Hypothalamus (tissue), 51 donors: ENCODE data around the gene FXYD4.

Experiments
- DNase-seq, 51 donors: peaks; one replicate each; lab custom pipeline; 2025; lab: John Stamatoyannopoulos, UW

FXYD4 gene

GRCh38 chr10:43343126-43343525, 28.3 kb upstream of the FXYD4 start:
- no peak for DNase-seq

DNA sequence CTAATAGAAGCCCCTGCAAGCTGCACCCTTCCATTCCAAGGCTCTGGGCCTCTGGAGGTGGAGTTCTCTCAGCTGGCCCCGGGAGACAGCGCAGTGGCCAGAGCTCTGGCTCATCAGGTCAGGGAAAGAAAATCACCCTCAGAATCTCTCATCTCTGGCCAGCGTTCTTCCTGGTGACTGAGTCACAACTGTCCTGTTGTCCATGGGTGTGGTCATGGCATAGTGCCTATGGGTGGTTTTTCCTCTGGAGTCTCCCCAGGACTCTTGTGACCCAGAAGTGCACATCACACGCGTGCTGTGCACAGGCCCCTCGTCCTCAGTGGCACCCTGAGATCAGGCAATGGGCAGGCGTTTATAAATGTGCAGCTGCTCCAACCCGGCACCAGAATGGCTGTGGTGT, 27.4 kb upstream of the FXYD4 start:
- no peak for DNase-seq

DNA sequence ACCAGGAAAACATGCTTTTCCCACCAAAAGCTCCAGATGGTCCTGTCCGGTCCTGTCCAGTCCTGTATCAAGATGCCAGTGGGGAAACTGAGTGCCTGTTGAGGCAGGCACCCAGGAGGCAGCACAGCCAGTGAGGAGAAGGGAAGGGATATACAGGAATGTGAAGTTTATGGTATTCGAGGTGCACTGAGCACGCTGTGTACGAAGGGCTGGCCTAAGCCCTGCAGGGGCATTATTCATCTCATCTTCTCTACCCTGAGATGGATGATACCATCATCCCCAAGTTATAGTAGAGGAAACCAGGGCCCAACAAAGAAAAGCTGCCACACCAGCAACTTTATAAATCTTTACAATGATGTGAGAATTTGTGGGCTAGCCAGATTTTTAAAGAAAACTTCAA, 23.4 kb upstream of the FXYD4 start:
- DNase-seq: no peak

GRCh38 chr10:43348511-43349312, 22.7 kb upstream of the FXYD4 start:
- peak; percentile 16 to 96 (median 83) for DNase-seq

DNA sequence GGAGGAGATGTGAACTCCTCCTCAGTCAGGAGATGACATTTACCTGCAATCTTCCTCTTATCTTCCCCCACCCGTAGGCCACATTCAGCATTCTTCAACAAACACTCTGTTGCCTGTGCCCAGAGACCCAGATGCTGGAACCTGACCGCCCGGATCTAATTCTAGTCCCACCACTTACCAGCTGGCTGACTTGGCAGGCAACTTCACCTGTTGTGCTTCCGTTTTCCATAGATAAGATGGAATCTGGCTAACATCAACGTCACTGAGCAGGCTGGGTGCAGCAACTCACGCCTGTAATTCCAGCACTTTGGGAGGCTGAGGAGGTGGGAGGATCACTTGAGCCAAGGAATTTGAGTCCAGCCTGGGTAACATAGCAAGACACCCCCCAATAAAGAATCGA, 21.3 kb upstream of the FXYD4 start:
- no peak for DNase-seq

- DNase-seq: peak in 7 of 51 donors; percentile 11 to 52 (median 26)
Measured at GRCh38 chr10:43350686-43351085, 20.8 kb upstream of the FXYD4 start.

DNA sequence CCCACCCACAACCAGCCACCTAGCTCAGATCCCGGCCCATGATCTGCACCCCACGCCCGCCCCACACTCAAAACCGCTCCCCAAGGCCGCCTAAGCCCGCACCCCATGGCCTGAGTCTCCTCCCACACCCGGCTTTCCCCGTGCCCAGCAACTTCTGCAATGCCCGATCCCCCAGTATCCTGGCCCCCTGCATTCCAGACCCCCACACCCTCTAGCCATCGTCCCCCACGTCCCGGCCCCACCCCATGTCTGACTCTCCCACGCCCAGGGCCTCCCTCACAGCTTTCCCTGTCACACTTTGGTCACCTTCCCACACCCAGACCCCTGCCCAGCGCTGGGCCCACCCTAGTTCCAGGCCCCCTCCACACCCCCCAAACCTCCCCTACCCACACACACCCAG, 20.1 kb upstream of the FXYD4 start:
- no peak for DNase-seq

GRCh38 chr10:43352951-43353350, 18.5 kb upstream of the FXYD4 start:
- DNase-seq: no peak

DNA sequence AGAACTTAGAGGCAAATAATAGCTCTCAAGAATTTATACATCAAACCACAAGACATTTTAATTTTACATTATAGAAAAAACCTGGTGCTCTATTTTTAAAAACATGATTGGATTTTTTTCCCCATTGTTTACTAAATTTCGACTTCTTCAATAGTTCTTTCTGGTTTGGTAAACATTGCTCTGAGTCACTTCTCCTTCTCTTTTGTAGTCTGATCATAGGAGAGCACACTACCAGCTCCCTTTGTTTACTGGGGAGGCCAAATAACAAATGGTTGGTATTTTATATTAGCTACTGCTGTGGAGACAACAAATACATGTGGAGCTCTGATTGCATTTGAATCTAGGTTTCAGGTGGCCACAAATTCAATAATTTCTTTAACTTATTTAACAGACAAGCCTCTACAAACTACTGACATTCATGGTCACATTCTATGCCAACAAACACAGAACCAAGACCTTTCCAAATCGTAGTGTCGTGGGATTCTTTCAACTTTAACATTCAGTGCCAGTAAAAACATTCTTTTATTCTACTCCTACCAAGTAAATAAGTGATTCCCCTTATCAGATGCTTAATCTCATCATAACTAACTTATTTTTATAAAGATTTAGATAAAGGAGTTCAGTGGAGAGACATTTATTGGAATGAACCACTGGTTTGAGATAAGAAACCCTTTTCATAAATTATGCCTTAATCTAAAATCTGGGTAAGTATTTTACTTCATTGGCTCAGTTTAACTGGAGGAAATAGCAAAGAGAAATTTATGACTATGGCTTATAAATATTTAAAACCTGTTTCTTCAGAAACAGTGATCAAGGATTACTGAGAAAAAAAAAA, 17.7 kb upstream of the FXYD4 start:
- DNase-seq: no peak

GRCh38 chr10:43354330-43354635, 17.2 kb upstream of the FXYD4 start:
- no peak for DNase-seq

DNA sequence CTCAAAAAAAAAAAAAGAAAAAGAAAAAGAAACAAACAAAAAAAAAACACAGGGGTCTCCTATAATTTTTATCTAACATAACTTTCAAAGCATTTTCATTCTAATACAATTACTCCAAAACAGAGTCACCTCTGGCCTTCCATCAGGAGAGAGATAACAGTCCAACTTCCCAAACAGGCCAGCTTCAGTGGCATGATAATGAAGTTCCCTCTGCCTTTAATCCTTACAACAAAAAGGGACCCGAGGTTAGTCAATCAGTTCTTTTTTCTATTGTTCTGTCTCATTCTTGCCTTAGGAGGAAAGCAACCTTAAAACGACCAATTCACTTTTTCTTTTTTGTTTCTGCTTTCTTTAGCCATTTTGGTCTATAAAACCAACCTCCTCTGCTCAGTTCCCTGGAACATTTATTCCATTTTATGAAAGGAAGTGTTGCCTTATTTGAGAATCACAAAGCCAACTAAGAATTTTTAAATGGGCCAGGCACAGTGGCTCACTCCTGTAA, 16.5 kb upstream of the FXYD4 start:
- DNase-seq: no peak

DNA sequence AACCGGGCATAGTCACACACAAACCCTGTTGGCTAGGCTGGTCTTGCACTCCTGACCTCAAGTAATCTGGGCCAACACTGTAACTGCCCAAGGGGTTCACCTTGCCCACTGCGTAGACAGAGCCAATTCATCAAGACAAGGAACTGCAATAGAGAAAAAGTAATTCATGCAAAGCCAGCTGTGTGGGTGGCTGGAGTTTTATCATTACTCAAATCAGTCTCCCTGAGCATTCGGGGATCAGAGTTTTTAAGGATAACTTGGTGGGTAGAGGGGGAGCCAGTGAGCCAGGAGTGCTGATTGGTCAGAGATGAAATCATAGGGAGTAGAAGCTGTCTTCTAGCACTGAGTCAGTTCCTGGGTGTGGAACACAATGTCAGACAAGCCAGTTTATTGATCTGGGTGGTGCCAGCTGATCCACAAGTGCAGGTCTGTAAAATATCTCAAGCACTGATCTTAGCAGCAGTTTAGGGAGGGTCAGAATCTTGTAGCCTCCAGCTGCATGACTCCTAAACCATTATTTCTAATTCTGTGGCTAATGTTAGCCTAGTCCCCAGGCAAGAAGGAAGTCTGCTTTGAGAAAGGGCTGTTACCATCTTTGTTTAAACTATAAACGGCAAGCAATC, 15.6 kb upstream of the FXYD4 start:
- peak in 3 of 51 donors; percentile 13 to 44 (median 37) for DNase-seq

DNA sequence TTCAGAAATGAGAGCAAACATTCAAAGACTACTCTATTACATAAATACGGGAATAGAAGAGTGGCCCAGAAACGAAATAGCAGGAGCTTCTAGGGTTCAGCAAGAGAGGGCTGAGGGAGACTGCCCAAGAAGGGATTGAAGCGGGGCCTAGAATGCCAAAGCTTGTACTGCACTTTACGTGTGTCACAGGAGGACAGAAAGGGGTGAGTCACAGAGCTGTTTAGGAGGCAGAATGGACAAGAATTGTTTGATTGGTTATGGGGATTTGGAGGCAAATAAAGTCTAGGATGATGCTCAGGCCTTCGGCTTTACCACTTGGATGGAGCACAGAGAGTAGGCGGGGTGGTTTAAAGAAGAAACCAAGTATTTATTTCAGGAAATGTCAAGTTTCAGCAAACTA, 11.3 kb upstream of the FXYD4 start:
- DNase-seq: no peak

DNA sequence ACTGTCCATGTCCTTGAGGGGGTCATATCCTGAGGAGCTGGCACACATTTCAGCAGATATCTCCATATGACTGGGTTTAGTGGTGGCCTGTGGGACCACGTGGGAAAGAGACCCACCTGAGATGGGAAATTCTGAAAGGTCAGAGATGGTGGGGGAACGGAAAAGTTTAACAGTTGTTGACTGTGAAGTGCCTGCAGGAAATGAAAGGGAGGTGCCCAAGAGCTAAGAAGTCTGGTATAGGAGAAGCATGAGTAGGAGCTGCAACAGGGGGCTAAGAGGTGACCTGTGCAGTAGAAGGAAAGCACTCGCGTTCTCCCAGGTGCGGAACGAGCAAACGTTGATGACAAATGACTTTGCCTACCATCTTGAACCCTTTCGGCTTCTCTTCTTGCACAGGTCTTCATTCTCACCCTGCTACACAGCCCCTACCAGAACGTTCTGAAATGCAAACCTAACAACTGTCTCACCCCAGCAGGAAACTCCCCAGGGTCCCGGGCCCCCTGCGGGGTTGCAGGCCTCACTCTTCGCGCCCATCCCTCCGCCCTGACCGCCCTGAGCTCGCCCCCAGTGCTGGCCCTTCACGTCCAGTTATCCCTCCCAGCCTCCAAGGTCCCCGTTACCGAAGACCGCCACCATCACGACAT, 9.8 kb upstream of the FXYD4 start:
- no peak for DNase-seq

DNA sequence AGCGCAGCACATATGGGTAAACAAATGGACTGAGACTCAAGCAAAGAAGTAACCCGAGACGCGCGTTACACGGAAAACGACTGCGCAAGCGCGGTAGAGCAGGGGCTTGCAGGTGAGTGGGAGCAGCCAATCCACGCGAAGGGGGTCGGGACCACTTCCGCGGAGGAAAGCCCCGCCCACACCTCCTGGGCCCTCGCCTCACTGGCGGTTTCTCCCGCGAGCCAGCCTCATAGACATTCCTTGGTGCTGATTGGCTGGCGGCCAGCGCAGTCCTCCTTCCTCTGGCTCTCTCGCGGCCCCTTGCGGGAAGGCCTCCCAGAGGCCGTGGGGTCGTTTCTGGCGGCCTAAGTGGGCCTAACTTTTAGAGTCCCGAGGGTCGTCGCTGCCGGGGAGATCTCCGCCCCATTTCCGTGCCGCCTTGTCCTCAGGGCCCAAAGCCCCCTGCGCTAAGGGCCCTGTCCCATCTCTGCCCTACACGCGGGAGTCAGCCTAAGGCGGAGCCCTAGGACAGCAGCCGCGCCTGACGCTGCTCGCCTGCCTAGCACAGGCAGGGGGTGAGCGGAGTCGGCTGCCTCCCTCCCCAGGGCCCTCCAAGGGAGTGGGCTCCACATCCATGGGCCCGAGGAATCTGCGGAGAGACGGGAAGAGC, 9.1 kb upstream of the FXYD4 start:
- DNase-seq: peak; percentile 22 to 96 (median 87)

DNA sequence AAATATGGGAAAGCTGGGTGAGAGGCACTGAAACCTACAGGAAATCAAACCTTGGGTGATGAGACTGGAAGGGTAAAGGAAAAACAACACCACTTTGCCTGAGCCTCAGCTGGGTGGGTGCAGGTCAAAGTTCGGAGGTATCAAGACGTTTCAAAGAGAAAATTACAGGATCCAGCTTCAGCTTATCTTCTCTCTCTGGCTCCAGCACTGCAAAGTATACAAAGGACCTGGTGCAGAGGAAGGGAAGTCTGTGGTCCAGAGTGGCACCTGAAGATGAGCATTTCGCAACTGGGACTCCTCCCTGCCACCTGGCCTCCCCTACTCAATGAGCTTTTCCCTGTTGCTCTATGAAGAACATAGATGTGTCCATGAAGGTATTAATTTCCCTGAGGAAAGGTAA, 6.4 kb upstream of the FXYD4 start:
- no peak for DNase-seq

DNA sequence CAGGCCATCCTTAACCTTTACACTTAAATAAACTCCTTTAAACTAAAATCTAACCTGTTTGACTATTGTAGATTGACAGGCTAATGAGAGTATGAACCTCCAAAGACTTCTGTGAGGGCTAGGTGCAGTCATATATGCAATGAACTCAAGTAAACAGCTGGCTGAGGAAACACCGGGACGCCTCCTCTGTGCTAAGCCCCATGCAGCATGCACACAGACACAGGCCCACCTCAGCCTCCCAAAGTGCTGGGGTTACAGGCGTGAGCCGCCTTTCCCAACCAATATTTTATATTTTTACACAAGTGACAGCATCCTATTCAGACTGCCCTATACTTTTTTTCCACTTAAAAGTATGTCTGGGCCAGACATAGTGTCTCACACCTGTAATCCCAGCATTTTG, 1.5 kb upstream of the FXYD4 start:
- DNase-seq: no peak

DNA sequence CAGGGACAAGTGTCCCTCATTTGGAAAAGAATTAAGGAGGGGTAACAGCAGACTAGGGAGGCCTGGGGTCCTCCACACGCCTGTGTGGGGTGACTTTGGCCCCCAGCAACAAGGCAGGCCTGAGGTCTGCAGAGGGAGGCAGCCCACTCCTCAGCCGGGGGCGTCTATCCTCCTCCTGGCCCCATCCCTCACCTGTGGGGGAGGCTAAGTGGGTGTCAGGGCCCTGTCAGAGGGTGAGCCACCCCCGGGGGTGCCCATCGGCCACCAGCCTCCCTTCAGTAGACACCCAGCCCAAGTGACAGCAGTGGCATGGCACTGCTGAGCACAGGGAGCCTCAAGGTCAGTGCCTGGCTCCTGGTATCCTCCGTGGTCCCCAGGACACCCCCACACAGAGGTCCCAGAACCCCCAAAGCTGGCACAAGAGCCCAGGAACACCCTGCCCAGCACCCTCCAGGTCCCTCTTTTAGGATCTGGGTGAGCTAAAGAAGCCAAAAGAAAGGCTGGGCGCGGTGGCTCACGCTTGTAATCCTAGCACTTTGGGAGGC, 693 bp upstream of the FXYD4 start:
- no peak for DNase-seq

DNA sequence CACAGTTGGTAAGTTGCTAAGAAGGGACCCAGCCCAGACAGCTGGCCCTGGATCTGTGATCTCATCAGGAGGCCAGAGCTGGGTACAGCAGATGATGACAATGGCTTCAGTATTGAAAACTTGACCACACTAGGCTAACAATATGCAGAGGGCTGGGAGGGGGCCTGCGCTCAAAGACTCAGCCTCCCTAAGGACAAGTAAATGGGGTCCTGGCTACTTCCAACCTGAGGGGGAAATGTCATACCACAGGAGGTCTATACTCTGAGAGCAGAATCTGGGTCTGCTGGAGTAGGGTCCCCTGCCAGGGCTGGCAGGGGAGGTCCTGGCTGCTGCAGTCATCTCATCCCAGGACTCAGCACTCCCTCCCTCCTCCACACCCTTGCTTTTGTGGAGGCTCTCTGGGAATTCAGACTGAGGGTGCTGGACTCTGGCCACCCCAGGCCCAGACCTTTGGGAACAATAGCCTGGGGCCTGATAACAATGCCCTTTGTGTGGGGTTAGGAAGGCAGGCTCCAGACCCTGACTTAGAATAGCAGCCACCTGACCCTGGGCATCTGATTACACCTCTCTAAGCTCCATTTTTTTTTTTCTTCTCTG, 1.4 kb downstream of the FXYD4 start:
- peak in 44 of 51 donors; percentile 10 to 94 (median 64) for DNase-seq

GRCh38 chr10:43373461-43373860, 2.0 kb downstream of the FXYD4 start:
- no peak for DNase-seq
